Hepatocyte (in vitro differentiated cells): ENCODE measurements around the gene GLCE. TPM values are rescaled to one million over a fixed set of nuclear protein-coding genes. Genes with fewer than 3 reads are reported as not detected.

ENCODE experiments used
- DNase-seq: peaks from one replicate; pipeline ENCODE4 v3.0.0-alpha.2; 2016; ENCODE audit warnings: low spot score
- H2AFZ ChIP-seq: fragments of 200-600 bp; sonication (generic); 2 replicates; pipeline ENCODE4 v1.6.0; 2016; ENCODE audit warnings: antibody characterized with exemption, mild to moderate bottlenecking
- H3K27ac ChIP-seq: fragments of 200-600 bp; sonication (generic); 2 replicates; pipeline ENCODE4 v1.5.1; 2016; ENCODE audit warnings: mild to moderate bottlenecking
- H3K27me3 ChIP-seq: fragments of 200-600 bp; sonication (generic); 2 replicates; pipeline ENCODE4 v1.6.1; 2016
- H3K36me3 ChIP-seq: fragments of 200-600 bp; sonication (generic); replicated peaks from 2 replicates; pipeline ENCODE4 v1.5.1; 2016; ENCODE audit warnings: low read depth; ENCODE audit not compliant: insufficient read depth
- H3K4me1 ChIP-seq: fragments of 200-600 bp; sonication (generic); 2 replicates; pipeline ENCODE4 v1.5.1; 2016; ENCODE audit warnings: mild to moderate bottlenecking, moderate library complexity; ENCODE audit not compliant: insufficient read depth
- H3K4me2 ChIP-seq: fragments of 200-600 bp; sonication (generic); 2 replicates; pipeline ENCODE4 v1.6.0; 2016
- H3K4me3 ChIP-seq: fragments of 200-600 bp; sonication (generic); 2 replicates; pipeline ENCODE4 v1.5.1; 2016; ENCODE audit warnings: mild to moderate bottlenecking
- H3K79me2 ChIP-seq: fragments of 200-600 bp; sonication (generic); 2 replicates; pipeline ENCODE4 v1.6.0; 2017; ENCODE audit warnings: mild to moderate bottlenecking
- H3K9me2 ChIP-seq: fragments of 200-600 bp; sonication (generic); replicated peaks from 2 replicates; pipeline ENCODE4 v1.6.0; 2017; ENCODE audit warnings: mild to moderate bottlenecking; ENCODE audit not compliant: insufficient read depth
- H3K9me3 ChIP-seq: fragments of 200-600 bp; sonication (generic); 2 replicates; pipeline ENCODE4 v1.5.1; 2016; ENCODE audit warnings: low read depth, mild to moderate bottlenecking
- H4K20me1 ChIP-seq: fragments of 200-600 bp; sonication (generic); 2 replicates; pipeline ENCODE4 v1.6.0; 2016; ENCODE audit warnings: mild to moderate bottlenecking; ENCODE audit not compliant: insufficient read depth, poor library complexity, severe bottlenecking
- EZH2 ChIP-seq: fragments of 200-600 bp; sonication (generic); IDR thresholded peaks from 2 replicates; pipeline ENCODE4 v1.6.1; 2016; ENCODE audit warnings: antibody characterized with exemption, mild to moderate bottlenecking, borderline replicate concordance
- EZH2phosphoT487 ChIP-seq: fragments of 200-600 bp; sonication (generic); IDR thresholded peaks from one replicate; pipeline ENCODE4 v1.6.1; 2018; ENCODE audit warnings: antibody characterized with exemption, mild to moderate bottlenecking, low read depth, moderate library complexity; ENCODE audit not compliant: unreplicated experiment, severe bottlenecking
- WGBS: methylation state at CpG from one replicate; pipeline ENCODE4 v1.1.6; 2016; ENCODE audit warnings: low lambda C conversion rate; ENCODE audit errors: missing lambda C conversion rate; 5-methylcytosine and 5-hydroxymethylcytosine counted together
- polyA plus RNA-seq: library from polyadenylated mRNA; unstranded; fragments of >200 nt; fragmentation: Nextera tagmentation; extraction: Ambion mirVana; gene quantifications from 2 replicates; pipeline ENCODE4 v1.2.1, GENCODE V29; 2016
- total RNA-seq: library from RNA; depleted of rRNA; stranded (reverse); fragments of >200 nt; gene quantifications from 2 replicates; pipeline ENCODE4 v1.2.3, GENCODE V29; 2014
- TF ChIP-seq, protein P1 (sequence below): fragments of 200-600 bp; sonication (generic); IDR thresholded peaks from 2 replicates; pipeline ENCODE4 v1.5.1; 2016; ENCODE audit warnings: antibody characterized with exemption, mild to moderate bottlenecking; ENCODE audit not compliant: poor library complexity

The GLCE gene
- total and polyA plus RNA-seq, 2 experiments from 2014 or later, result 14.4 to 37.9 TPM

DNA sequence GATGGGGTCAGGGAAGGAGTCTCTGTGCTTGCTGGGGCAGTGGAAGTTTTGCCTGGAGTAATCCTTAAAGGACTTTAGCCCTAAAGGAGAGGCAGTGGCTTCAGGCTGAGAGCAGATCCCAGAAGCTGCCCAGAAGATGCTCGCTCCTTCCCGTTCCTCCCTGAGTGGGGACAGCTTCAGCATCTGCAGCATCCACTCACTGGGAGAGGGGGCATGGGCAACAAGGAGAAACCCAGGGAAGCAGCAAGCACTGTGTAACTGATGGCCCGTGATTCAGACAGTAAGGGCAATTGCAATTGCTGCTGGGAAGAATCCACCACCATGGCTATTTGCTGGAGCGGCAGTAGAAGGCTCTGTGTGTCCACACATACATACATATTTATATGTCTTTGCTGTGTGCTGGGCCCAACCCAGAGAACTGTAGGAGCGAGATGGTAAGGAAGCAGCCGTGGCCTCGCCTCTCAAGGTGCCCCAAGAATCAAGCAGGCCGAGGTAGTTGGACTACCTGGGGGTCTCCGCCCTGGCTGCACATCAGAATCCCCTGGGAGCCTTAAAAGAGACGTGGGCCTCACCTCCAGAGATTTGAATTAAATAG lies 132.5 kb downstream of the GLCE start:
- H3K27me3 ChIP-seq, result peaks cover 1% of the 10 kb centered on the region
- H3K4me2 ChIP-seq, result no peak overlapping the region
- WGBS, result 92% methylated on average over 10 of the region's 10 CpGs
- H3K4me1 ChIP-seq, result peaks cover 15% of the 10 kb centered on the region
- TF ChIP-seq EZH2 (no peak), EZH2phosphoT487 (no peak)
- TF ChIP-seq, protein P1, sequence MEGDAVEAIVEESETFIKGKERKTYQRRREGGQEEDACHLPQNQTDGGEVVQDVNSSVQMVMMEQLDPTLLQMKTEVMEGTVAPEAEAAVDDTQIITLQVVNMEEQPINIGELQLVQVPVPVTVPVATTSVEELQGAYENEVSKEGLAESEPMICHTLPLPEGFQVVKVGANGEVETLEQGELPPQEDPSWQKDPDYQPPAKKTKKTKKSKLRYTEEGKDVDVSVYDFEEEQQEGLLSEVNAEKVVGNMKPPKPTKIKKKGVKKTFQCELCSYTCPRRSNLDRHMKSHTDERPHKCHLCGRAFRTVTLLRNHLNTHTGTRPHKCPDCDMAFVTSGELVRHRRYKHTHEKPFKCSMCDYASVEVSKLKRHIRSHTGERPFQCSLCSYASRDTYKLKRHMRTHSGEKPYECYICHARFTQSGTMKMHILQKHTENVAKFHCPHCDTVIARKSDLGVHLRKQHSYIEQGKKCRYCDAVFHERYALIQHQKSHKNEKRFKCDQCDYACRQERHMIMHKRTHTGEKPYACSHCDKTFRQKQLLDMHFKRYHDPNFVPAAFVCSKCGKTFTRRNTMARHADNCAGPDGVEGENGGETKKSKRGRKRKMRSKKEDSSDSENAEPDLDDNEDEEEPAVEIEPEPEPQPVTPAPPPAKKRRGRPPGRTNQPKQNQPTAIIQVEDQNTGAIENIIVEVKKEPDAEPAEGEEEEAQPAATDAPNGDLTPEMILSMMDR, result no peak
- H3K9me3 ChIP-seq, result no peaks in the 10 kb centered on the region
- no peak for DNase-seq
- no peaks in the 10 kb centered on the region for H3K9me2 ChIP-seq
- H3K36me3 ChIP-seq, result no peaks in the 10 kb centered on the region
- no peak overlapping the region for H3K27ac ChIP-seq
- H2AFZ ChIP-seq, result no peak overlapping the region
- H3K79me2 ChIP-seq, result no peaks in the 10 kb centered on the region
- no peak overlapping the region for H3K4me3 ChIP-seq
- no peaks in the 10 kb centered on the region for H4K20me1 ChIP-seq

DNA sequence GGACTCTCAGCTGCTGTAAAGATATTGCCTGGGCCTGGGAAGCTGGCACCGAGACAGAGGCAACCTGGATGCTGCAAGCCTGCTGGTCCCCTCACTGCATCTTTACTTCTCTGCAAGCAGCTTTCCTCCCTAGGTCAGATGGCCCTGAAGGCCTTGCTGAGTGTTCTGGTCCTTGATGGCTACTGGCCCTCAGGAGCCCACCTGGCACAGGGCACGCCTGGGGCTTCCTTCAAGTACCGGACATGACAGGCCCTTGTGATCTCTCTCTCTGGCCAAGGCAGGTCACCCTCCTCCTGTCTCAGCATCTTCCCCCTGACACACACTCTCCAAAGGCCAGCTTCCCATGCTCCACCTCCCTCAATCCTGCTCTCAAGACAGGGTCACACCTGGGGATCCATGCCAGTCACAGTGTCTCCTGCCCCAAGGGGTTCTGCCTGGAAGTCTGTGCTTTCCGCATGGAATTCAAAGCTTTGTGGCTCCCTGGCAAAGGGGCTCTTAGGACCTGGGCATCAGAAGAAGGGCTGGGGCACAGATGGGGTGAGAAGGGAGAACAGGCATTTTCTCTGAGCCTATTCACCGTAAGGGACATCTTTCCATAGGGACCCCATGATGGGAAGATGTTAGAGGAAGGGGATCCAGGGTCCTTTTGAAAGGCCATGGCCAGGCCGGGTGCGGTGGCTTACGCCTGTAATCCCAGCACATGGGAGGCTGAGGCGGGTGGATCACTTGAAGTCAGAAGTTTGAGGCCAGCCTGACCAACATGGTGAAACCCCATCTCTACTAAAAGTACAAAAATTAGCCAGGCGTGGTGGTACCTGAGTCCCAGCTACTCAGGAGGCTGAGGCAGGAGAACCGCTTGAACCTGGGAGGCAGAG lies 133.5 kb downstream of the GLCE start:
- TF ChIP-seq EZH2phosphoT487, result no peak
- TF ChIP-seq EZH2, result no peak
- TF ChIP-seq, protein P1, result no peak
- H3K79me2 ChIP-seq, result no peaks in the 10 kb centered on the region

DNA sequence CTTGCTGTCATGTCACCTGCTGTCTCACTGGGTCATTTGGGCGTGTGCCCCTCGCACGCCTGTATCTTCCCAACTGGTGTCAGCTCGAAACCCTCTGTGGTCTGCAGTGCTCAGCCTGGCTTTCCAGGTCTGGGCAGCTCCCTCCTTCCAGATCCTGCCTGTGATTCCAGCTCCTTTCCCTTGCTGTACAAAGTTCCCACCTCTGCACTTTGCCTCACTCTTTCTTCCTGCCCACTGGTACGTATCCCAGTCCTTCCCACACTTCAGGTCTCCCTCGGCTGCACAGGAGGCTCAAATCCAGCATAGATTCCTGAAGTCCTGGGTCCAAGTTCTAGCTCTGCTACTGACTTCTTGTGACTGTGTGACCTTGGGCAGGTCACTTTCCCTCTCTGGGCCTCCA lies 136.2 kb downstream of the GLCE start:
- Histone ChIP-seq H3K36me3 (no peaks in the 10 kb centered on the region), H3K27me3 (peaks cover 24% of the 10 kb centered on the region), H3K9me2 (no peaks in the 10 kb centered on the region), H3K4me3 (no peak overlapping the region), H2AFZ (no peak overlapping the region), H3K4me1 (peaks cover 4% of the 10 kb centered on the region), H3K9me3 (no peaks in the 10 kb centered on the region), H3K27ac (no peak overlapping the region), H3K79me2 (no peaks in the 10 kb centered on the region), H4K20me1 (no peaks in the 10 kb centered on the region), H3K4me2 (no peak overlapping the region)
- 88% methylated on average over 6 of the region's 6 CpGs for WGBS
- no peak for DNase-seq
- TF ChIP-seq, protein P1, result no peak
- no peak for TF ChIP-seq EZH2phosphoT487
- TF ChIP-seq EZH2, result no peak

More for the DNA sequence above, 133.5 kb downstream of the GLCE start:
- WGBS, result 96% methylated on average over 11 of the region's 11 CpGs
- Histone ChIP-seq H3K27me3 (peaks cover 9% of the 10 kb centered on the region), H3K36me3 (no peaks in the 10 kb centered on the region), H4K20me1 (no peaks in the 10 kb centered on the region), H3K9me3 (no peaks in the 10 kb centered on the region), H3K4me2 (no peak overlapping the region), H3K4me3 (no peak overlapping the region), H3K4me1 (peaks cover 18% of the 10 kb centered on the region), H3K27ac (no peak overlapping the region), H2AFZ (no peak overlapping the region), H3K9me2 (no peaks in the 10 kb centered on the region)
- no peak for DNase-seq
